ENCODE measurements around the gene TIAM2. TPM values are rescaled to one million over a fixed set of nuclear protein-coding genes. Genes with fewer than 3 reads are reported as not detected.

The TIAM2 gene
- total RNA-seq, 2 donors from 2014 or later: 9.3 to 10.3 TPM

GRCh38 chr6:155158030-155158843 is 163.1 kb downstream of the TIAM2 start:
- no peaks in the 10 kb centered on the region for H3K36me3 ChIP-seq
- H3K27me3 ChIP-seq: no peaks in the 10 kb centered on the region
- TF ChIP-seq CTCF (IDR thresholded peaks at IDR 0.05): no peak
- peak overlapping the region in 1 of 2 donors; percentile 43 for H3K27ac ChIP-seq
- no peaks in the 10 kb centered on the region for H3K9me3 ChIP-seq
- DNase-seq (ENCODE audit: low spot score): no peak
- H3K4me1 ChIP-seq: no peaks in the 10 kb centered on the region
- no peak overlapping the region for H3K4me3 ChIP-seq

GRCh38 chr6:155162682-155163081 is 167.6 kb downstream of the TIAM2 start:
- Histone ChIP-seq H3K27me3 (no peaks in the 10 kb centered on the region), H3K9me3 (no peaks in the 10 kb centered on the region), H3K4me3 (no peak overlapping the region), H3K4me1 (no peaks in the 10 kb centered on the region), H3K36me3 (no peaks in the 10 kb centered on the region), H3K27ac (no peak overlapping the region)
- TF ChIP-seq CTCF (IDR thresholded peaks at IDR 0.05): no peak
- no peak for DNase-seq (ENCODE audit: low spot score)

GRCh38 chr6:155163601-155164000 is 168.5 kb downstream of the TIAM2 start:
- Histone ChIP-seq H3K4me1 (no peaks in the 10 kb centered on the region), H3K27me3 (no peaks in the 10 kb centered on the region), H3K9me3 (no peaks in the 10 kb centered on the region), H3K27ac (no peak overlapping the region), H3K4me3 (no peak overlapping the region), H3K36me3 (no peaks in the 10 kb centered on the region)
- DNase-seq (ENCODE audit: low spot score): no peak
- TF ChIP-seq CTCF (IDR thresholded peaks at IDR 0.05): no peak

- H3K4me1 ChIP-seq: no peaks in the 10 kb centered on the region
- H3K27me3 ChIP-seq: no peaks in the 10 kb centered on the region
- no peak overlapping the region for H3K4me3 ChIP-seq
- no peaks in the 10 kb centered on the region for H3K9me3 ChIP-seq
- no peak for TF ChIP-seq CTCF (IDR thresholded peaks at IDR 0.05)
- DNase-seq (ENCODE audit: low spot score): no peak
- H3K27ac ChIP-seq: no peak overlapping the region
- H3K36me3 ChIP-seq: no peaks in the 10 kb centered on the region
Observed at GRCh38 chr6:155165029-155165710, 170.1 kb downstream of the TIAM2 start.

GRCh38 chr6:155170519-155170918 is 175.4 kb downstream of the TIAM2 start:
- peak overlapping the region in 1 of 2 donors; percentile 19 for H3K27ac ChIP-seq
- no peaks in the 10 kb centered on the region for H3K27me3 ChIP-seq
- no peak for TF ChIP-seq CTCF (IDR thresholded peaks at IDR 0.05)
- no peak overlapping the region for H3K4me3 ChIP-seq
- peaks cover 0 to 25% of the 10 kb centered on the region in 2 donors for H3K4me1 ChIP-seq
- H3K36me3 ChIP-seq: no peaks in the 10 kb centered on the region
- no peaks in the 10 kb centered on the region for H3K9me3 ChIP-seq
- DNase-seq (ENCODE audit: low spot score): no peak

Measured in right atrium auricular region (tissue), 2 donors.